Endothelial cell of umbilical vein (primary cell): ENCODE measurements around the gene NOXA1. TPM values are rescaled to one million over a fixed set of nuclear protein-coding genes. Genes with fewer than 3 reads are reported as not detected.

Source experiments
- BruUV-seq: library from RNA; stranded (reverse); fragments of 400-500 nt; replicated peaks from 2 replicates; lab custom pipeline; 2021; lab: Mats Ljungman, UMichigan
- CTCF ChIA-PET: fragments of 300-600, 350-600 bp; sonication (Branson Sonifier 250); formaldehyde crosslinking; loops from one replicate; lab custom pipeline; 2021; ENCODE audit warnings: antibody characterized with exemption, inconsistent platforms; lab: Charles Lee
- POLR2A ChIA-PET: fragments of 300-600, 350-600 bp; sonication (Branson Sonifier 250); formaldehyde crosslinking; loops from one replicate; lab custom pipeline; 2021; ENCODE audit warnings: antibody characterized with exemption, inconsistent platforms; lab: Charles Lee
- DNase-seq: peaks from one replicate; pipeline ENCODE4 v3.0.0-alpha.2; 2011; ENCODE audit warnings: low read depth, low spot score
- FAIRE-seq: peaks from 2 replicates; lab custom pipeline; 2011; peaks lifted over from hg19 to GRCh38; lab: Jason Lieb, UNC
- H2AFZ ChIP-seq: 2 replicates; pipeline ENCODE4 v1.6.0; 2012; ENCODE audit warnings: low read depth, low read length, control low read depth, inconsistent platforms
- H3K27ac ChIP-seq: 2 replicates; pipeline ENCODE4 v1.5.1; 2011; ENCODE audit warnings: low read depth, mild to moderate bottlenecking, control low read depth, low read length, moderate library complexity; ENCODE audit not compliant: insufficient read depth
- H3K27me3 ChIP-seq, 2 experiments: 2 replicates each; pipeline versions ENCODE4 v1.6.0 to v1.6.1; 2011; ENCODE audit warnings: low read length in 2 of 2, mixed read lengths in 1 of 2; ENCODE audit not compliant: control insufficient read depth in 2 of 2, insufficient read depth in 2 of 2
- H3K36me3 ChIP-seq, 2 experiments: 2 replicates in 1 of 2; 3 replicates in 1 of 2; pipeline ENCODE4 v1.5.1; 2011; ENCODE audit warnings: low read length in 2 of 2, mild to moderate bottlenecking in 1 of 2, moderate library complexity in 1 of 2; ENCODE audit not compliant: control insufficient read depth in 2 of 2, insufficient read depth in 2 of 2; ENCODE audit errors: extremely low read depth in 1 of 2
- H3K4me1 ChIP-seq: 3 replicates; pipeline ENCODE4 v1.5.1; 2011; ENCODE audit warnings: mild to moderate bottlenecking, low read length; ENCODE audit not compliant: control insufficient read depth, insufficient read depth; ENCODE audit errors: extremely low read depth
- H3K4me2 ChIP-seq: 2 replicates; pipeline ENCODE4 v1.6.1; 2011; ENCODE audit warnings: low read length, control low read depth, mixed read lengths; ENCODE audit not compliant: insufficient read depth
- H3K4me3 ChIP-seq, 3 experiments: fragments of 200-600 bp in 1 of 3; sonication (generic), shearing (Covaris generic) in 1 of 3; replicated peaks in 1 of 3; 2 replicates each; pipeline ENCODE4 v1.5.1; 2011 to 2016; ENCODE audit warnings: control low read depth in 3 of 3, low read length in 3 of 3, mild to moderate bottlenecking in 2 of 3, inconsistent platforms in 1 of 3, low read depth in 1 of 3, moderate library complexity in 1 of 3; ENCODE audit not compliant: insufficient read depth in 1 of 3
- H3K79me2 ChIP-seq: 2 replicates; pipeline ENCODE4 v1.6.0; 2012; ENCODE audit warnings: low read length, inconsistent platforms; ENCODE audit not compliant: control insufficient read depth, insufficient read depth
- H3K9ac ChIP-seq: replicated peaks from 2 replicates; pipeline ENCODE3; 2011; ENCODE audit warnings: low read length, control low read depth; ENCODE audit not compliant: insufficient read depth; ENCODE audit errors: extremely low read depth
- H3K9me1 ChIP-seq: replicated peaks from 3 replicates; pipeline ENCODE4 v1.6.0; 2011; ENCODE audit warnings: mild to moderate bottlenecking, low read length; ENCODE audit not compliant: control insufficient read depth, insufficient read depth; ENCODE audit errors: extremely low read depth
- H3K9me3 ChIP-seq: replicated peaks from 2 replicates; pipeline ENCODE4 v1.5.1; 2012; ENCODE audit warnings: low read length, inconsistent platforms; ENCODE audit not compliant: control insufficient read depth, insufficient read depth
- H4K20me1 ChIP-seq: replicated peaks from 2 replicates; pipeline ENCODE3; 2011; ENCODE audit warnings: mild to moderate bottlenecking, low read length; ENCODE audit not compliant: control insufficient read depth, insufficient read depth; ENCODE audit errors: extremely low read depth
- CTCF ChIP-seq, 2 donors: IDR thresholded peaks; 1 replicate in 1 of 2; 2 replicates in 1 of 2; pipeline ENCODE4 v1.5.1; 2011; ENCODE audit warnings: low read length in 2 of 2, mild to moderate bottlenecking in 2 of 2, moderate library complexity in 2 of 2, control low read depth in 1 of 2, inconsistent platforms in 1 of 2, low read depth in 1 of 2; ENCODE audit not compliant: insufficient read depth in 1 of 2; ENCODE audit errors: extremely low read depth in 1 of 2
- EZH2 ChIP-seq: IDR thresholded peaks from 2 replicates; pipeline ENCODE4 v1.6.1; 2012; ENCODE audit warnings: borderline replicate concordance, low read depth, mild to moderate bottlenecking, moderate library complexity, low read length, inconsistent platforms; ENCODE audit not compliant: severe bottlenecking
- FOS ChIP-seq: IDR thresholded peaks from 2 replicates; pipeline ENCODE4 v1.6.1; 2011; ENCODE audit warnings: mild to moderate bottlenecking, low read length, moderate library complexity, borderline replicate concordance; ENCODE audit not compliant: insufficient read depth
- GATA2 ChIP-seq: IDR thresholded peaks from 2 replicates; pipeline ENCODE4 v1.7.0; 2011; ENCODE audit warnings: low read depth, mild to moderate bottlenecking, moderate library complexity, mixed read lengths, low read length; ENCODE audit not compliant: insufficient read length, insufficient read depth
- JUN ChIP-seq: IDR thresholded peaks from 2 replicates; pipeline ENCODE4 v1.6.1; 2011; ENCODE audit warnings: borderline replicate concordance, low read depth; ENCODE audit not compliant: insufficient read length, insufficient read depth
- MAX ChIP-seq: IDR thresholded peaks from 2 replicates; pipeline ENCODE4 v1.6.1; 2011; ENCODE audit not compliant: insufficient read depth, insufficient read length
- MYC ChIP-seq: IDR thresholded peaks from one replicate; pipeline ENCODE4 v1.6.1; 2011; ENCODE audit warnings: mild to moderate bottlenecking, low read depth, low read length
- POLR2A ChIP-seq: IDR thresholded peaks from 2 replicates; pipeline ENCODE4 v1.6.1; 2012; ENCODE audit warnings: low read depth, mild to moderate bottlenecking, control low read depth, low read length
- POLR2AphosphoS5 ChIP-seq: IDR thresholded peaks from 2 replicates; pipeline ENCODE4 v1.6.1; 2012; ENCODE audit warnings: low read depth, mild to moderate bottlenecking, control low read depth, low read length, moderate library complexity; ENCODE audit not compliant: insufficient read depth
- dilution Hi-C: fragments of 300-500 bp; cut with MboI; formaldehyde crosslinking; loops from one replicate; pipeline ENCODE4 v1.15.0; 2019; ENCODE audit warnings: low sequenced_read_pairs; ENCODE audit not compliant: extremely low pct_ligation_motif_present
- intact Hi-C: fragments of 100-400 bp; cut with micrococcal nuclease; formaldehyde crosslinking; loops from one replicate; pipeline ENCODE4 v1.10.0; 2022
- polyA plus RNA-seq, 4 experiments: library from polyadenylated mRNA; depleted of rRNA in 3 of 4; stranded (reverse) in 3 of 4; unstranded in 1 of 4; fragments of >200 nt; gene quantifications; 2 replicates each; pipeline versions ENCODE4 v1.2.1 to v1.2.3, GENCODE V29; 2011 to 2012; ENCODE audit warnings: missing spikeins in 1 of 4
- total RNA-seq: library from RNA; stranded (reverse); gene quantifications from 2 replicates; pipeline ENCODE4 v1.2.3, GENCODE V29; 2021

Gene NOXA1
- total and polyA plus RNA-seq, 2 donors (not counting 3 experiments of a cell fraction or from before 2014, with no cell fraction given) = 0.40 to 0.91 TPM

DNA sequence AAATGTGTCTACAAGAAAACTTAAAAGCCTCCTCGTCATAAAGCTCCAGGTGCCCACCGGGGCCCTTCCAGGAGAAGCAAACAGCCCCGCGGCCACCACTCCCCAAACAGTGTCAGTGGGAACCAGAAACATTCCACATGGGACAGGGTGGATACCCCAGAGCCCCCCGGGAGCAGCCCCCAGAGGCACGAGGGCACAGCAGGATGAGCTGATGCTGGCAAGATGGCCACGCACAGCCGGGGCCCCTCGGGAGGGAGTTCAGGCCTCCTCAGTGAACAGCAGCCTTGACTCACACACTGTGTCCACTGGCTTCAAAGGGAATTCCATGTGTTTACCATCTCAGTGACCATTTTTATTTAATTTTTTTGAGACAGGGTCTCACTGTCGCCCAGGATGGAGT, 10.8 kb upstream of the NOXA1 start:
- H3K27me3 ChIP-seq = no peaks in the 10 kb centered on the region

More for the DNA sequence above, 10.8 kb upstream of the NOXA1 start:
- TF ChIP-seq POLR2AphosphoS5 (no peak), FOS (no peak), MAX (no peak), EZH2 (no peak), POLR2A (no peak), JUN (no peak), GATA2 (no peak), MYC (no peak), CTCF (IDR thresholded peaks at IDR 0.05; ENCODE audit: extremely low read depth in 1 of 2, insufficient read depth in 1 of 2, low read depth in 1 of 2, low read length in 2 of 2) (no peak)
- H2AFZ ChIP-seq = no peak overlapping the region
- peaks cover 28% of the 10 kb centered on the region for H3K79me2 ChIP-seq
- peaks cover 26% of the 10 kb centered on the region for H3K4me1 ChIP-seq
- FAIRE-seq (peak; percentile 63), DNase-seq (no peak)
- CTCF ChIA-PET = interaction anchor here (1.2 to 3.2 kb wide), 5 partner anchors 11 to 125 kb away, joined by 3 to 29 read pairs (median 10); partner anchors contain the start of genes EXD3, NOXA1 and NRARP
- peak overlapping the region; percentile 52 for H3K4me2 ChIP-seq
- no peaks in the 10 kb centered on the region for H3K9me3 ChIP-seq
- peaks cover 0 to 2% of the 10 kb centered on the region in 2 experiments for H3K36me3 ChIP-seq
- intact Hi-C loops = no loop called here
- H4K20me1 ChIP-seq = no peaks in the 10 kb centered on the region
- H3K9ac ChIP-seq = peak overlapping the region; percentile 78
- H3K27ac ChIP-seq = peak overlapping the region; percentile 97
- dilution Hi-C loops = no loop called here
- H3K9me1 ChIP-seq = no peaks in the 10 kb centered on the region
- H3K4me3 ChIP-seq = no peak overlapping the region
- BruUV-seq = no TSS peak
- POLR2A ChIA-PET = interaction anchor here (1.0 to 1.1 kb wide), 2 partner anchors 109 to 110 kb away, joined by 3 read pairs; partner anchors contain the start of gene NRARP
